ENCODE data around the gene TMEM87A. TPM values are rescaled to one million over a fixed set of nuclear protein-coding genes. Genes with fewer than 3 reads are reported as not detected.
"Not testable (repeated sequence)": the region's sequence is repeated elsewhere in the genome, so short reads cannot be mapped to it uniquely, and the experiment has no call there.

The TMEM87A gene
- total RNA-seq, 1 donor from 2014 or later = 44.8 TPM

GRCh38 chr15:42314818-42315217 is 41.6 kb upstream of the TMEM87A start:
- Mint-ChIP-seq H3K27me3 (ENCODE audit: unreplicated experiment) (no peaks in the 10 kb centered on the region), H3K9me3 (ENCODE audit: unreplicated experiment) (no peaks in the 10 kb centered on the region), H3K36me3 (ENCODE audit: unreplicated experiment) (peaks cover 25% of the 10 kb centered on the region), H3K27ac (ENCODE audit: unreplicated experiment) (no peak overlapping the region), H3K4me1 (ENCODE audit: unreplicated experiment) (no peaks in the 10 kb centered on the region), H3K4me3 (ENCODE audit: unreplicated experiment) (no peak overlapping the region)
- TF ChIP-seq CTCF (IDR thresholded peaks at IDR 0.05) = no peak
- DNase-seq (ENCODE audit: extremely low spot score, unreplicated experiment) = no peak

- no peaks in the 10 kb centered on the region for H3K9me3 Mint-ChIP-seq (ENCODE audit: unreplicated experiment)
- no peak for TF ChIP-seq CTCF (IDR thresholded peaks at IDR 0.05)
- DNase-seq (ENCODE audit: extremely low spot score, unreplicated experiment) = no peak
- H3K27me3 Mint-ChIP-seq (ENCODE audit: unreplicated experiment) = no peaks in the 10 kb centered on the region
- no peaks in the 10 kb centered on the region for H3K4me1 Mint-ChIP-seq (ENCODE audit: unreplicated experiment)
- H3K4me3 Mint-ChIP-seq (ENCODE audit: unreplicated experiment) = no peak overlapping the region
- H3K27ac Mint-ChIP-seq (ENCODE audit: unreplicated experiment) = no peak overlapping the region
- H3K36me3 Mint-ChIP-seq (ENCODE audit: unreplicated experiment) = peaks cover 28% of the 10 kb centered on the region
Measured at GRCh38 chr15:42313463-42313862, 40.2 kb upstream of the TMEM87A start.

- H3K27ac Mint-ChIP-seq (ENCODE audit: unreplicated experiment) = no peak overlapping the region
- peaks cover 41% of the 10 kb centered on the region for H3K36me3 Mint-ChIP-seq (ENCODE audit: unreplicated experiment)
- H3K27me3 Mint-ChIP-seq (ENCODE audit: unreplicated experiment) = no peaks in the 10 kb centered on the region
- no peak for TF ChIP-seq CTCF (IDR thresholded peaks at IDR 0.05)
- DNase-seq (ENCODE audit: extremely low spot score, unreplicated experiment) = no peak
- no peaks in the 10 kb centered on the region for H3K4me1 Mint-ChIP-seq (ENCODE audit: unreplicated experiment)
- H3K4me3 Mint-ChIP-seq (ENCODE audit: unreplicated experiment) = no peak overlapping the region
- peaks cover 29% of the 10 kb centered on the region for H3K9me3 Mint-ChIP-seq (ENCODE audit: unreplicated experiment)
Measured at GRCh38 chr15:42306681-42307080, 33.4 kb upstream of the TMEM87A start.

- not testable (repeated sequence) for H3K4me3 Mint-ChIP-seq (ENCODE audit: unreplicated experiment); H3K27me3 Mint-ChIP-seq (ENCODE audit: unreplicated experiment); DNase-seq (ENCODE audit: extremely low spot score, unreplicated experiment); H3K27ac Mint-ChIP-seq (ENCODE audit: unreplicated experiment); H3K4me1 Mint-ChIP-seq (ENCODE audit: unreplicated experiment)
- H3K36me3 Mint-ChIP-seq (ENCODE audit: unreplicated experiment) = peaks cover 44% of the 10 kb centered on the region
- peaks cover 43% of the 10 kb centered on the region for H3K9me3 Mint-ChIP-seq (ENCODE audit: unreplicated experiment)
Measured at GRCh38 chr15:42301004-42301403, 27.8 kb upstream of the TMEM87A start.

GRCh38 chr15:42289166-42289565 is 15.9 kb upstream of the TMEM87A start:
- Mint-ChIP-seq H3K4me3 (ENCODE audit: unreplicated experiment) (no peak overlapping the region), H3K36me3 (ENCODE audit: unreplicated experiment) (peaks cover 22% of the 10 kb centered on the region), H3K27me3 (ENCODE audit: unreplicated experiment) (no peaks in the 10 kb centered on the region), H3K4me1 (ENCODE audit: unreplicated experiment) (no peaks in the 10 kb centered on the region), H3K9me3 (ENCODE audit: unreplicated experiment) (no peaks in the 10 kb centered on the region), H3K27ac (ENCODE audit: unreplicated experiment) (no peak overlapping the region)
- no peak for DNase-seq (ENCODE audit: extremely low spot score, unreplicated experiment)
- TF ChIP-seq CTCF (IDR thresholded peaks at IDR 0.05) = no peak

GRCh38 chr15:42287931-42288330 is 14.7 kb upstream of the TMEM87A start:
- Mint-ChIP-seq H3K9me3 (ENCODE audit: unreplicated experiment) (no peaks in the 10 kb centered on the region), H3K4me3 (ENCODE audit: unreplicated experiment) (no peak overlapping the region), H3K27me3 (ENCODE audit: unreplicated experiment) (no peaks in the 10 kb centered on the region), H3K36me3 (ENCODE audit: unreplicated experiment) (peaks cover 16% of the 10 kb centered on the region), H3K4me1 (ENCODE audit: unreplicated experiment) (no peaks in the 10 kb centered on the region), H3K27ac (ENCODE audit: unreplicated experiment) (no peak overlapping the region)
- DNase-seq (ENCODE audit: extremely low spot score, unreplicated experiment) = no peak
- TF ChIP-seq CTCF (IDR thresholded peaks at IDR 0.05) = no peak
